Peyer's patch (tissue), 4 donors: ENCODE data around the gene ZDHHC17. TPM values are rescaled to one million over a fixed set of nuclear protein-coding genes. Genes with fewer than 3 reads are reported as not detected.

ENCODE experiments used
- DNase-seq, 3 donors: peaks; one replicate each; pipeline ENCODE4 v3.0.0-alpha.2; 2017 to 2019
- H3K27ac ChIP-seq, 4 donors: fragments of 200-600 bp; sonication (generic); one replicate each; pipeline ENCODE4 v1.5.1; 2016 to 2019
- H3K27me3 ChIP-seq, 2 donors: fragments of 200-600 bp; sonication (generic); one replicate each; pipeline ENCODE4 v1.5.1; 2019
- H3K36me3 ChIP-seq, 3 donors: fragments of 200-600 bp; sonication (generic); one replicate each; pipeline ENCODE4 v1.5.1; 2016 to 2019
- H3K4me1 ChIP-seq, 4 donors: fragments of 200-600 bp; sonication (generic); one replicate each; pipeline ENCODE4 v1.5.1; 2016 to 2019
- H3K4me3 ChIP-seq, 4 donors: fragments of 200-600 bp; sonication (generic); 1 replicate in 3 of 4; 2 replicates in 1 of 4; pipeline ENCODE4 v1.5.1; 2016 to 2019; ENCODE audit warnings: mild to moderate bottlenecking in 1 of 4
- H3K9me3 ChIP-seq, 4 donors: fragments of 200-600 bp; sonication (generic); one replicate each; pipeline ENCODE4 v1.5.1; 2016 to 2019; ENCODE audit warnings: mild to moderate bottlenecking in 1 of 4
- POLR2A ChIP-seq, 2 donors: fragments of 450-650 bp; IDR thresholded peaks; one replicate each; pipeline ENCODE4 v1.5.1; 2017; ENCODE audit warnings: antibody characterized with exemption in 2 of 2, mild to moderate bottlenecking in 2 of 2, moderate library complexity in 2 of 2
- total RNA-seq, 4 donors: library from RNA; depleted of rRNA; stranded (reverse); fragments of >200 nt; gene quantifications; one replicate each; pipeline ENCODE4 v1.1.0, GENCODE V29; 2016
- TF ChIP-seq, protein P1 (sequence below), 6 experiments: fragments of 450-650 bp in 4 of 6; fragments of 200-600 bp in 2 of 6; sonication (generic) in 1 of 6; IDR thresholded peaks; one replicate each; pipeline ENCODE4 v1.5.1; 2017 to 2019; ENCODE audit warnings: antibody characterized with exemption in 6 of 6, mild to moderate bottlenecking in 3 of 6, moderate library complexity in 1 of 6

The ZDHHC17 gene, protein sequence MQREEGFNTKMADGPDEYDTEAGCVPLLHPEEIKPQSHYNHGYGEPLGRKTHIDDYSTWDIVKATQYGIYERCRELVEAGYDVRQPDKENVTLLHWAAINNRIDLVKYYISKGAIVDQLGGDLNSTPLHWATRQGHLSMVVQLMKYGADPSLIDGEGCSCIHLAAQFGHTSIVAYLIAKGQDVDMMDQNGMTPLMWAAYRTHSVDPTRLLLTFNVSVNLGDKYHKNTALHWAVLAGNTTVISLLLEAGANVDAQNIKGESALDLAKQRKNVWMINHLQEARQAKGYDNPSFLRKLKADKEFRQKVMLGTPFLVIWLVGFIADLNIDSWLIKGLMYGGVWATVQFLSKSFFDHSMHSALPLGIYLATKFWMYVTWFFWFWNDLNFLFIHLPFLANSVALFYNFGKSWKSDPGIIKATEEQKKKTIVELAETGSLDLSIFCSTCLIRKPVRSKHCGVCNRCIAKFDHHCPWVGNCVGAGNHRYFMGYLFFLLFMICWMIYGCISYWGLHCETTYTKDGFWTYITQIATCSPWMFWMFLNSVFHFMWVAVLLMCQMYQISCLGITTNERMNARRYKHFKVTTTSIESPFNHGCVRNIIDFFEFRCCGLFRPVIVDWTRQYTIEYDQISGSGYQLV
- 10 to 100 TPM; 14.7 to 88.3 (median 32.5) TPM for total RNA-seq

DNA sequence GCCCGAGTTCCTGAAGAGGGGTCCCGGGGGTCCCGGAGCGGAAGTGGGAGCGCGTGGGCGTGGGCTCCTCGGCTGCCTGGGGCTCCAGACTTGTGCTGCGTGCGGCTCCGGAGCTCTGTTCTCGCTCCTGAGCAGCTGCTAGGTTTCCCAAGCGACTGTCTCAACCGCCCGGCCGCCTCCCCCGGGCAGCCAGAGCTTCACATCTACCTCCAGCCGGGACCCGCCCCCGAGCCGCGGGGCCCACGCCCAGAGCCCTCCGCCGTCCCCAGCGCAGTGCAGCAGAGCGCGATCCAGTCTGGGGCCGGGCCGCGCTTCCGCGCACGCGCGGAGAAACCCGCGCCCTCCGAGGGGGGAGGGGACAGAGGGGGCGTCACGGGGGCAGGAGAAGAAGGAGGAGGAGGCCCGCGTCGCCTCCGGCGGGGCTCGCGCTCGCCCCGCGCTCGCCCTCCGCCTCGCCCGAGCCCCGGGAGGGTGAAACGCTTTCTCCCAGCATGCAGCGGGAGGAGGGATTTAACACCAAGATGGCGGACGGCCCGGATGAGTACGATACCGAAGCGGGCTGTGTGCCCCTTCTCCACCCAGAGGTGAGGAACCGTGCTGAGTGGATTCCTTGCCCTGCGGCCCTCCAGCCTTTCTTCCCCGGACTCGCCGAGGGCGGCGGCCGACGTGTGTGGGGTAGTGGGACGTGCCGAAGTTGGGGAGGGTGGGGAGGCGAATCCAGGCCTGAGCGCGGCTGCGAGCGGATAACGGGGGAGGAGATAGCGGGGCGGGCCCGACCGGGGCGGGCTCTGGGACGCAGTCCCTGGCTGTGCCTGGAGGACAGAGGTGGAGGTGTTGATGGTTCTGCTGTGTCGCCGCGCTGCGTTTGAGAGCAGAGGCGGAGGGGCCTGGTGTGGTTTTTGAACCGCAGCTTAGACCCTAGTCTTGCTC lies at the start of gene ZDHHC17:
Gene ZDHHC17 (plus strand): TSS at position 370 of the 930 bp plus-strand sequence. CDS start 122 bp downstream, at position 492.
- peak within 1 kb of the TSS; percentile 90 to 98 (median 92) for H3K27ac ChIP-seq
- H3K9me3 ChIP-seq, result no peaks in the 10 kb centered on the region
- no peaks in the 10 kb centered on the region for H3K27me3 ChIP-seq
- peak within 1 kb of the TSS; percentile 66 to 97 (median 82) for H3K4me3 ChIP-seq
- peak; percentile 87 to 96 (median 94) for DNase-seq
- peaks cover 0 to 26% (median 8%) of the 10 kb centered on the region in 4 donors for H3K4me1 ChIP-seq
- TF ChIP-seq POLR2A (IDR thresholded peaks at IDR 0.05), result peak; percentile 53 to 69
- TF ChIP-seq, protein P1, sequence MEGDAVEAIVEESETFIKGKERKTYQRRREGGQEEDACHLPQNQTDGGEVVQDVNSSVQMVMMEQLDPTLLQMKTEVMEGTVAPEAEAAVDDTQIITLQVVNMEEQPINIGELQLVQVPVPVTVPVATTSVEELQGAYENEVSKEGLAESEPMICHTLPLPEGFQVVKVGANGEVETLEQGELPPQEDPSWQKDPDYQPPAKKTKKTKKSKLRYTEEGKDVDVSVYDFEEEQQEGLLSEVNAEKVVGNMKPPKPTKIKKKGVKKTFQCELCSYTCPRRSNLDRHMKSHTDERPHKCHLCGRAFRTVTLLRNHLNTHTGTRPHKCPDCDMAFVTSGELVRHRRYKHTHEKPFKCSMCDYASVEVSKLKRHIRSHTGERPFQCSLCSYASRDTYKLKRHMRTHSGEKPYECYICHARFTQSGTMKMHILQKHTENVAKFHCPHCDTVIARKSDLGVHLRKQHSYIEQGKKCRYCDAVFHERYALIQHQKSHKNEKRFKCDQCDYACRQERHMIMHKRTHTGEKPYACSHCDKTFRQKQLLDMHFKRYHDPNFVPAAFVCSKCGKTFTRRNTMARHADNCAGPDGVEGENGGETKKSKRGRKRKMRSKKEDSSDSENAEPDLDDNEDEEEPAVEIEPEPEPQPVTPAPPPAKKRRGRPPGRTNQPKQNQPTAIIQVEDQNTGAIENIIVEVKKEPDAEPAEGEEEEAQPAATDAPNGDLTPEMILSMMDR (IDR thresholded peaks at IDR 0.05), result peak in 3 of 6 experiments; percentile 7 to 20 (median 17)
- no peaks in the 10 kb centered on the region for H3K36me3 ChIP-seq

DNA sequence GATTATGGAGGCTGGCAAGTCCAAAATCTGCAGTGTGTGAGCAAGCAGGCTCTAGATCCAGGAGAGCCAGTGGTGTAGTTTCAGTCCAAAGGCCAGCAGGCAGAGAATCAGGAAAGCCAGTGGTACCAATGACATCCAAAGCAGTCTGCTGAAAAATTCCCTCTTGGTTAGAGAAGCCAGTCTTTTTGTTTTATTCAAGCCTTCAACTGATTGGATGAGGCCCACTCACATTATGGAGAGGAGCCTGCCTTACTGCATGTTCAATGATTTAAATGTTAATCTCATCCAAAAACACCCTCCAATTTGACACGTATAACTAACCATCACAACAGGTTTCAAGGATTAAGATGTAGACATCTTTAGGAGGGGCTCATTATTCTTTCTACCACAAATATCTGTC lies 49.5 kb upstream of the ZDHHC17 start:
- H3K27me3 ChIP-seq, result no peaks in the 10 kb centered on the region
- no peak overlapping the region for H3K4me3 ChIP-seq
- no peak for DNase-seq
- TF ChIP-seq POLR2A (IDR thresholded peaks at IDR 0.05), result no peak
- TF ChIP-seq, protein P1 (IDR thresholded peaks at IDR 0.05), result no peak
- H3K4me1 ChIP-seq, result no peaks in the 10 kb centered on the region
- no peaks in the 10 kb centered on the region for H3K36me3 ChIP-seq
- H3K9me3 ChIP-seq, result no peaks in the 10 kb centered on the region
- H3K27ac ChIP-seq, result no peak overlapping the region

DNA sequence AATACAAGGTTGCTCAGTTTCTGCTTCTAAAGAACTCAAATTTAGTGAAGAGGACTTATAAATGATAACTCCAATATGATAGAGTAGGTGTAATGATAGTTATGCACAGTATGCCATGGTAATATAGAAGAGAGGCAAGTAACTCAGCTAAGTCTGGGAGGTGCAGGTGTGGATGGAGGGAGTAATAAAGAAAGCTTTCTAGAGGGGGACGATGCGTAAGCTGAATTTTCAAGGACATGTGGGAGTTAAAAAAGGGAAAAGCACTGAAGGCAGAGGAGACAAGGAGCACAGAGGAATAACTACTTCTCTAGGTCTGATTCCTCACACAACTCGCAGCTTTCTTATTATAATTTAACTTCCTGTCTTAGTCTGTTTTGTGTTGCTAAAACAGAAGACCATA lies 49.1 kb upstream of the ZDHHC17 start:
- DNase-seq, result no peak
- Histone ChIP-seq H3K4me3 (no peak overlapping the region), H3K9me3 (no peaks in the 10 kb centered on the region), H3K4me1 (no peaks in the 10 kb centered on the region), H3K27ac (no peak overlapping the region), H3K27me3 (no peaks in the 10 kb centered on the region), H3K36me3 (no peaks in the 10 kb centered on the region)
- TF ChIP-seq, protein P1 (IDR thresholded peaks at IDR 0.05), result no peak
- TF ChIP-seq POLR2A (IDR thresholded peaks at IDR 0.05), result no peak

DNA sequence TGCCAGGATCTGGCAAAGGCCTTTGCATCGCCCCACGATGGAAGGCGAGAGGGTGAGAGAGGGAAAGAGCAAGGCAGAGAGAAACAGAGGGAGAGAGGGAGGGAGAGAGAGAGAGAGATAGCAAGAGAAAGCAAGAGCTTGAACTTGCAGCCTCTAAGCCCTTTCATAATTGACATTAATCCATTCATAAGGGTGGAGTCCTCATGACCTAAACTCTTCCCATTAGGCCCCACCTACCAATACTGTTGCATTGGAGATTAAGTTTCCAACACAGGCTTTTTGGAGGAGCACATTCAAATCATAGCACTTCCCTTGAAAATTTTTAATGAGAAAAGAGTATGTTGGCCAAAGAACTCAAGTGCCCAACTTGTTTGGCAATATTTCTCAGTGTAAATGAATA lies 48.6 kb upstream of the ZDHHC17 start:
- H3K4me1 ChIP-seq, result no peaks in the 10 kb centered on the region
- no peak overlapping the region for H3K27ac ChIP-seq
- no peaks in the 10 kb centered on the region for H3K27me3 ChIP-seq

DNA sequence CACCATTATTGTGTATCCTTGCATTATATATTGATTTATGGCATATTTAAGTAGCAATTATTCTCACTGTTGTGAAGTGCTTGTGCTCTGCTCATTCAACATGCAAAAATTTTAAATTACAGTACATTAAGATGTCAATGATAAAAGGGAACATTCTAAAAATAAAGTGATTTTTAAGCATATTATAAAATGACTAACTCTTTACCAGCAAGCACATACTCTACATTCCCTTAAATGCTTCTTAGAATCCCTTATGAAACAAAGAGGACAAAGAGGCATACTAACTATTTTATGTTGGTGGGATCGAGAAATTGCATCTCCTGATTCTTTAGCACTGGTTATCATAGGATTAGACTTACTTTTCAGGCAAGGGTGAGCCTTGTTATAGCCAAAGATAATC lies 46.6 kb upstream of the ZDHHC17 start:
- TF ChIP-seq, protein P1 (IDR thresholded peaks at IDR 0.05), result no peak
- TF ChIP-seq POLR2A (IDR thresholded peaks at IDR 0.05), result no peak
- Histone ChIP-seq H3K9me3 (no peaks in the 10 kb centered on the region), H3K4me1 (no peaks in the 10 kb centered on the region), H3K27me3 (no peaks in the 10 kb centered on the region), H3K36me3 (no peaks in the 10 kb centered on the region), H3K4me3 (no peak overlapping the region), H3K27ac (no peak overlapping the region)
- no peak for DNase-seq

More for the DNA sequence above, 48.6 kb upstream of the ZDHHC17 start:
- TF ChIP-seq, protein P1 (IDR thresholded peaks at IDR 0.05), result no peak
- TF ChIP-seq POLR2A (IDR thresholded peaks at IDR 0.05), result no peak
- Histone ChIP-seq H3K9me3 (no peaks in the 10 kb centered on the region), H3K4me3 (no peak overlapping the region), H3K36me3 (no peaks in the 10 kb centered on the region)
- DNase-seq, result no peak
